Stimulated activated CD4-positive, alpha-beta T cell treated with anti-CD3 and anti-CD28 coated beads, Interleukin-1b, Interleukin-23, amount 100 ng/mL, for 48 hours (primary cell): ENCODE results near the gene TAL1.

ENCODE experiments used
- DNase-seq: peaks from one replicate; pipeline ENCODE4 v3.0.0-alpha.2; 2020

TAL1 gene

DNA sequence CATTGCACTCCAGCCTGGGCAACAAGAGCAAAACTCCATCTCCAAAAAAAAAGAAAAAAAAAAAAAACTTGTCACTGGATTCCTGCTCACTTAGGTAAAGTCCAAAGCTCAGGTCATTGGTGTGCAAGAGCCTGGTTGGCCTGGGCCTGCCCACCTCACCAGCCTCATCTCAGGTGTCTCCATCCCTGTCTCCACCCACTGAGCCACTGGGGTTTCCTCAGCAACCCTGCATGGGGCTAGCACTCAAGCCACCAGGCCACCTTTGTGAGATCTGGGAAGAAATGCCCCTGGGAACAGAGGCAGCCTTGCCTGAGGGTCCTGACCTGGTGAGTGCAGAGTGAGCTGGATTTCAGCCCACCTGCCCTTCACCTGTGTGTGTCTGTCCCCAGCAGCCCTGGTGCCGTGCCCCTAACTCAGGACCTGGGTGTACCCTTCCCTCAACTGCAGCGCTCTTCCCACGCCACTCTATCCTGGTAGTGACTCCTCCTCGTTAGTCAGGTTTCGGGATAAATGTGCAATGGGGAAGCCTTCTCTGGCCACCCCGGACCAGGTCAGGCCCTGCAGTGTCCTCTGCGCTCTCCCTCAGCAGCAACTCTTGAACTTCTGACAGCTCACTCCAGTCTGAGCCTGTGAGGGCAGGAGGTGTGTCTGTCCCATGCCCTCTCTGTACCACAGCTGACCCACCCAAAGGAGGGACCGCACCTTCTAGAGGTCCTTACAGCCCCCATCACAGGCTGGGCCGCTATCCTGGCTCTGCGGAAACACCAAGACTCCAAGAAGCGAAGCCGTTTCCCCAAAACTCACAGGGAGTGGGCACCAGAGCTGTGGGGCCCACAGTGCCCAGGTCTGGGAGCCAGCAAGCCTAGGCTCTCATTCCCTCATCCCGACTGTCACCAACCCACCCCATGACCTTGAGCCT is 45.5 kb downstream of the TAL1 start:
- DNase-seq, result no peak

DNA sequence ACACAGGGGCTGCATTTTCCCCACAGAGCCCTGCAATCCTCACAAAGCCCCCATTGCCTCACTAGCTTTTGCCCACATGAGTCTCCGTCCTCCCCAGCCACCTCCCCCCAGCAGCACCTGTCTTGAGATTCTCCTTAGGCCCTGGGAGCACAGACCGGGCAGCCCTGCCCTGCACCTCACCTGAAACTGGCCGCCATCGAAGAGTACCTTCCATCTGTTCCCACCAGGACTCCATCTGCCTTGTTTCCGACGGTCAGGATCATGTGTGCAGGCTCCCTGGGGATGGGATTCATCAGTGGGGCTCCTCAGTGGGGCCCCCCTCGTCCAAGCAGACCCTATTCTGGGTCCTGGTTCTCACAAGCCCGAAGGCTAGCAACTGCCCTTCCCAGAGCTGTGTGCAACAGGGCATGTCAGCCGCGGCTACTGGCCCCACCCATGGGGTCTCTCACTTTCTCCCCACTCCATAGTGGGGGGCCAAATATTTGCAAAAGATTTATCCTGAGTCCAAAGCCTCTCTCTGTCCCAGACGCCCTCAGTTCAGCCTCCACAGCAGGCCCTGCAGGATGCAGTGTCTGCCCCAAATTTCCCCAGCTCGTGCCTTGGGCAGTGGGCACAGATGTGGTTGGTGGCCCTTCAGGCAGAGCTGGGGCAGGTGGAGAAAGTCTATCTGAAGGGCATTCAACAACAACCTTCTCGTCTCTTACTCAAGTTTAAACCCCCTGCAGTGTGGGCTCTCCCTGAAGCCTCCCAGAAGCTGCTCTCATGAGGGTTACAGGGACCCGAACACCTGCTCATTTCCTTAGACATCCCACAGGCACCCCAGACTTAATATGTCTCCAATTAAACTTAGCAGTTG is 47.0 kb downstream of the TAL1 start:
- DNase-seq, result no peak

DNA sequence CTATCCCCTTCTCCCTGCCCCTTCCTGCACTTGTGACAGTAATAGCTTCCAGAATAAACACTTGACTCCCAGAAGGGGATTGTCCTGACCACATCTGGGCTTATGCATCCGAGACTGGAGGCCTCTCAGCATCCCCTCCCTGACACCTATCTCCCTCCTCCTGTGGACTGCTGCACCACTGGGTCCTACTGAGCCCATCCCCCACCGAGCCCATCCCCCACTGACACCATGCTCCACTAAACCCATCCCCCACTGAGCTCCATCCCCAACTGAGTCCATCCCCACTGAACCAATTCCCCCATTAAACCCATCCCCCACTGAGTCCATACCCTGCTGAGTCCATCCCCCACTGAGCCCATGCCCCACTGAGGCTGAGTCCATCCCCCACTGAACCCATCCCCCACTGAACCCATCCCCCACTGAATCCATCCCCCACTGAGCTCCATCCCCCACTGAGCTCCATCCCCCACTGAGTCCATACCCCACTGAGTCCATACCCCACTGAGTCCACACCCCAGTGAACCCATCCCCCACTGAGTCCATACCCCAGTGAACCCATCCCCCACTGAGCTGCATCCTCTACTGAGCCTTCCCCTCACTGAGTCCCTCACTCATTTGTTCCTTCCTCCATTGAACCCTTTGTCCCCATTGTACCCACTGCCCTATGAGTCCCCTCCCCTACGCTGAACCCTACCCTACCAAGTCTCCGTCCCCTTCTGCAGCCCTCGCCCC is 47.8 kb downstream of the TAL1 start:
- DNase-seq, result no peak

DNA sequence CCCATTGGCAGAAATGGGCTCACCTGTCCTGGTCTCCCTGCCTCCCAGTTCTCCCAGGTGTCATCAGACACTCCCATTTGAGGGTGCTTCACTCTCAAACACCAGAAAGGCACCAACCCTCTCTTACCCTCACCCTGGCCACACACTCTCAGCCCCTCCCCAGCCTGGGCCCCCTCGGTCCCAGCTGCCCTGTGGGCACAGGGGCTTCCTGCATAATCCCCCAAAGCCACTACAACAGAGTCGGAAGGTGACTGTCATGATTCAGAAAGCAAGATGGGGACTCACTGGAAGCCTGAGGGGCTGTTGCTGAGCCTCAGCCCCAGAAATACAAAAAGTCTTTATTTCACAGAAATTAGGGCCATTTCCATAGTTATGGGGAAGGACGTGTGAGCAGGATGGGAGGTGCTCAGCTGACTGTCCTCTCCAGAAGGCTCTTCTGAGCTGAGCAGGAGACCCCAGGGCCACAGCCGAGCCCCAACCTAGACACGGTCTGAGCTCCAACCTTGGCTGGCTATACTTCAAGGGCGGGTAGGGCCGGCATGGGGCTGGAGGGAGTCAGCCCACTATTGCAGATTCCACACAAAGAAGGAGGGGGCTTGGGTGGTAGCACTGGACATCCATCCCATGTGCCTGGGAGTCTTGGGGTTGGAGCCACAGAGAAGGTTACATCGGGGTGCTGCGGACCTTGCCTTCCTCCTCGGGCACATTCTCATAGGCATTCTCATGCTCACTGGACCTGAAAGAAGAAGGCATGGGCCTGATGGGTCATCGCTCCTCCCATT is 48.5 kb downstream of the TAL1 start:
- no peak for DNase-seq

DNA sequence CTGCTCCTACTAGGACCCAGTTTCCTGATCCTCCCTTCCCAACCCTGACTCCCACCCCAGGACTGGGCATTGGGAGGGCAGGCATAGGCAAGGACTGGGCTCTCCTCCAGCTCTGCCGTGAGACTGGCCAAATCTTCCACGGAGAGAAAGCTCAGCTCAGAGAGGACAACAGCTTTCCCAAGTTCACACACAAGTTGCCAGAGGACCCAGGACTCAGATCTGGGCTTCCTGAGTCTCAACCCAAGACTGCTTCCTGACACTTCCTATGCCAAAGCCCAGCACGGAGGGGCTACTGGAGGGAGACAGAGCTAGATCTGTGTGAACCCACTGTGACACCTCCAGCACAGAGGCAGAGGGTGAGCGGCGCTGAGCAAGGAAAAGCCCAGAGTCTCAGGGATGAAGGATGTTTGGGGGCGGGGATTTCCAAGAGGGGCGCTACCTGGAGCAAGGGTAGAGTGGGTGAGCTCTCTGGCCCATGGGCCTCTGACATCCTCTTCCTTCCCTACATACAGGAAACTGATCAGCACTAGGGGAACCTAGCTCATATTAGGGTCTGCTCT is 49.3 kb downstream of the TAL1 start:
- DNase-seq, result no peak

DNA sequence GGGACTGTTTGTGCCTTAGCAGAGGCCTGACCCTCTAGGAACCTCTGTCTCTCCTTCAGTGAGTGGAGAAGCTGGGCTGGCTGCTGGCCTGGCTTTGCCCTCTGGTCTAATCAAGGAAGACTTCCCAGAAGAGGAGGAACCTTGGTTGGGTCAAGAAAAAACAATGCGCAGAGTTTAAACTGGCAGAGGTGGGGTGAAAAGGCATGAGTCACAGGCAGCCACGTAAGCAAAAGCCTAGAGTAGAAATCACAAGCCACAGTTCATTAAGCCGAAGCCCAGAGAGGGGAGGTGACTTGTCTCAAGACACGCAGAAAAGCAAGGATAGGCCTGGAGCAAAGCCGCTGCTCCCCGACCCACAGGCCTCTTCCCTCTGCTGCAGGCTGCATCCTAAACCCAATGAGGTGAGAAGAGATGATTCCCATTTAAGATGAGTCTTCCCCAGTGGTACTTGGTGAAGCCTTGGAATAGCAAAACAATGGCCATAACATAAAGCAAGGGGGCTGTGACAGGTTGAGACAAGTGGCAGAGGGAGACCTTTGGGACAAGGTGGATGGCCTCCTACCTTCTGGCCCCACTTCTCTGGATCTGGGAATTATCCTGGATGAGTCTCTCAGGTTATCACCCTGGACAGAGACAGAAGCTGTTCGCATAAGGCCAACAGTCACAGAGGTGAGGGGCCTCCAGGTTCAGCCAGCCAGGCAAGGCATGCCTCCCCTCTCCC is 49.9 kb downstream of the TAL1 start:
- DNase-seq, result no peak

DNA sequence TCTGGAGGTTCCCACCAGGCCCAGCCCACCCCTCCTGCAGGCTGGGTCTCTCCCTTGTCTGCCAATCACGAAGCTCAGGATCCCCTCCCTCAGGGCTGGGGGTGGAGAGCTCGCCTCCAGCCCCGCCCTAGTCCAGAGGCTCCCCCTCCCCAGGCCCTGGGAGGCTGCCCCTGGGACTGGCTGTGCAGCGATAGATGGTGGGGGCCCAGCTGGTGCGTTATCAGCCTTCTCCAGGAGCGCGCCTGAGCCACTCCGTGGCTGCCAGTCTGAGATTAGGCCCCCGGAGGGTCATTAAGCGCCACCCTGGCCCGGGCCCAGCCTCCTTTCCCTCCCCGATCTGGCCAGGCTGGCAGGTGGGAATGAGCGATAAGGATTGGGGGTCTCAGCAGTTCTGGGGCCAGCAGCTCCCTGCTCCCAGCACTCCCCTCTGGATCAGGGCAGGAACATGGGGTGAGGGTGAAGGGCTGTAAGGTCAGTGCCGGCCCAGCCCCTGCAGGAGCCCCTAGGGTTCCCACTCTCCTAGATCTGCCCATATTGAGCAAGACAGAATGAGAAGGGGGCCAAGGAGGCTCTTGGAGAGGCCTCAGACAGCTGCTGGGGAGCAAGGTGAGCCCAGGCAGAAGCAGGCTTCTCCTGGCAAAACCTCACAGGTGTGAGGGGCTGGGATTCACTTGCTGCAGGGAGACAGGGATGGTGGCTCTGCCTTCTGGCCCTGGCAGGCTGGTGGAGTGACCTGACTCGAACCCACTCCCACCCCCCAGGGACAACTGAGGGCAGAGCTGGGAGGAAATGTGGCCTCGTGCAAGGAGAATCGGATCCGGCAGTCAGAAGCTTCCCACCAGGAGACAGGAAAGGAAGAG is 50.7 kb downstream of the TAL1 start:
- no peak for DNase-seq

DNA sequence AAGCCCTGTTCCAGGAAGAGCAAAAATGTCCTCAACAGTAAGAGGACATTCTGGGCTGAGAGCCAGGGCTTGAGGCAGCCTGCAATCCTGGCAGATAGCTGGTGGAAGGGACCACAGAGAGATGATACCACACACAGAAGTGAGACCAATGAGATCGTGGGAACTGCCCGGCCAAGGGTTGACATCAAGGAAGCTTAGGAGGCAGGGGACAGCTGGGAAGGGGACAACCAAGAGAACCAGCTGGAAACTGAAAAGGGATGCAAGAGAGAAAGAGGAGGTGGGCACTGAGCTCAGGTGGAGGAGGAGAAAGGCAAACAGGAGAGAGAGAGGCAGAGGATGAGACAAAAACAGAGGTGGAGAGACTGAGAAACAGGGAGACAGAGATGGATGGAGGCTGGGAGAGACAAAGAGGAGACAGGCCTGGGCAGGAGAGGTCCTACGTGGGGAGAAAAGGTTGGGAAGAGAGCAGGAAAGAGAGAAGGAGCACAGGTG is 51.4 kb downstream of the TAL1 start:
- no peak for DNase-seq

DNA sequence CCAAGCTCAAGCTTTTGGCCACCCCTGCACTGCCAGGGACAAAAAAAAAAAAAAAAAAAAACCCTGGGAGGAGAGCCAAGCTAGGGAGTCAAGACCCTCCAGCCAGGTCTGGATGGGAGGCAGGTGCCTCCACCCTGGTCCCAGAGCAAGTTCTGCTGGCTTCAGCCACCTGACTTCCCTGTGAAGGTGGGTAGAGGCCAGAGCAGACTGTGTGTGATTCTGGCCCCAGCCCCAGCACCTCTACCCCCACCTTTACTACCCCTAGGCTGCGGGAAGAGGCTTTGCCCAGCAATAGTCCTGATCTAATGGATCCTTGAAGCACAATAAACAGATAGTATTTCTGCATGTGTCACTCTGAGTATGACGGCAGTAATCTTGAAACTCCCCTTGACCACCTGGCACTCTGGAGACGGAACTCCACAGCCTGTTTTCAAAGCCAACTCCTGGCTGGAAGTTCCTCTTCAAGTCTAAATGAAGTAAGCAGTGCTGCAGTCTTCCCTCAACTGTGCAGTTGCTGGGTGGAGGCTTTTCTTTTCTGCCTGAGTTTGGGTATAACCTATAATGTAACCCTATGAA is 51.9 kb downstream of the TAL1 start:
- no peak for DNase-seq

DNA sequence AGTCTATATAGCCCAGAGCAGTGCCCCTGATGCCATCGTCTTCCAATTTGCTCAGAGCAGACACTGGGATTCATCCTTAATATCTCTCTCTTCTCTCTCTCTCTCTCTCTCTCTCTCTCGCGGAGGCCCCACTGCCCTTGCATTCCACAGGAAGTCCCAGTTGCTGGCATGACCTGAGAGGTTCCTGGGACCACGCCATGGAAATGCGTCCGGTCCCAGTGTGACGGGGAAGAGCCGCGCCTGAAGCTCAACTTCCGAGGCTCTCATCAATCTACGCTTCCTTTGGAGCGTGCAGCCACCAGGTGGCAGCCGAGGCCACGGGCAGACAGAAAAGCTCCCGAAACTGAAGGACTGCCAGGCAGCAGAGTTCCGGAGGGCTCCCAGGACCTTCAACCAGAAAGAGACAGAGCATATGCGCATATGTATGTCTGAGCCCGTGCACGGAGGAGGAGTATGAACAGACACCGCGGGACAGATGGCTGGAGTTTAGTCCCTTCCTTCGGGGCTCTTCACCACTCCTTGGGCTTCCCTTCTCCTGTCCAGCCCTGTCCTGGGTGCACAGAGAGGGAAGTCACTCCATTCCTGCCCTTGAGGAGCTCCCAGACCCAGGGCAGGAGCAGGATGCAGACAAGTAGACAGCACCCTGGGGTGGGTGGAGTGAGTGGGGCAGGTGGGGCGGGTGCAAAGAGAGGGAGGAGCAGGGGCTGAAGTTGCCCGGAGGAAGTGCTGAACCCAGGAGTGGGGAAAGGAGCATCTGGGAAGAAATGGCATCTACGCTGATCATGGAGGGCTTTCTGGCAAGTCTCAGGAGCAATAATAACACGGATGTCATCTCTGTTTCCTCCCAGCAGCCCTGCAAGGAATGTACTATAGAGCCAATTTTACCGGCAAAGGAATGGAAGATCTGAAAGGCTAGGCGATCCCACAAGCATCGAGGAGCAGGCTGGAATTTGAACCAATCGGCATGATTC is 52.7 kb downstream of the TAL1 start:
- peak; percentile 84 for DNase-seq

DNA sequence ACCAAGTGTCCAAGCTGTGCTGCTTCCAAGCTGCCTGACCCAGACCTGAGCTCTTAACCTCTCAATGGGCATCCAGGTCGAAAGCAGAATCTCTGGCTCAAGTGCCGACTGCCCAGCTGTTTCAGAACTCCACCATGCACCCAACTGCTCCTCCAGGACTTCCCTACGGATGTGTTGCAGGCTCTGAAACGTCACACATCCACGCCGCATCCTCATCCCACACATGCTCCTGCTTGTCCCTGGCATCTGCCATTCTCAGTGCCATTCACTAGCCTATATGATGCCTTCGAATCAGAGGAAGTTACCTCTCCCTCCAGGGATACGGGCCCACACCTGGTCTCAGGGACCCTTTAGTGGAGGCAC is 53.4 kb downstream of the TAL1 start:
- no peak for DNase-seq

DNA sequence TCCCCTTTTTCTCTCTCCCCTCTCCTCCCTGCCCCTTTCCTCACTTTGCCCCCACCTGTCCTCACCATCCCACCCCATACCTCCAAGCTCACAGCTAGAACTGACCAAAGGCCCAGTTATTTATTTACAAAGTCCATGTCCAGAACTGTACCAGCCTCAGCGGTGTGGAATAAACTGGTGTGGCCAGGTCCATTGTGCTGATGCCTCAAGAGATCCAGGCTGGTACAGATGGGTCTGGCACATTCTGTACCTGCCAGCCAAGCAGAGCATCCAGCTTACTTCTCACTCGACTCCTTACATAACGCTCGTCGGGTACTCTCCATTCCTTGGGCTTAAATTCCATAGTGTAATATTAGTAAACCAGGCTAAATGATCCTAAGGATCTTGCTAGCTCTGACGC is 54.0 kb downstream of the TAL1 start:
- no peak for DNase-seq

DNA sequence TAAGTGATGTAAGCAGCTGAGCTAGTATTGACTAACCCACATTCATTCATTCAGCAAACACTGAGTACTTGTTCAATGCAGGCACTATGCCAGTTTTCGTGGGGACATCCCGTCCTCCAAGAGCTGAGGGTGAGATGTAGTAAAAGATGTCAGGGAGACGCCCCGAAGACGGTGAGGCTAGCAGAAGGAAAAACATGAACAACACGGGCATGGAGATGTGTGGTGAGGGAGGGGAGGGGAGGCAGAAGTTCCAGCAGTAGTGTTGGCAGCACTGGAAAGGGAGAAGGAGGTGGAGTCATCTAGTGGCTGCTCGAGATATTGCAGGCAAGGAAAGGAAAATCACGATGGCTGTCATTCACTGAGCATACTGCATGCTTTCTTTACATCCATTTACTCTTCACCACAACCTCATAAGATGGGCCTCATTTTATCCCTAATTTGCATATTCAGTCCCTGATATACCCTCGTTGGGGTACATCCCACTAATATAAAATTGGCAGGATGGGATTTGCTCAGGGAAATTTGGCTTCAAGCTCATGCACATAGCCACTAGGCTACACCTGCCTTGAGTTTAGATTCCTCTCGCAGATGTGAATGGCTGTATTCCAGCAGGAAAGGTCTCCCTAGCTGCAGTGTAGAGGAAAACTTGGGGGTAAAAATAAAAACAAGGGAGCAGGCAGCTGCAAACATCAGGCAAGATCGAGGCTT is 56.6 kb downstream of the TAL1 start:
- DNase-seq, result peak; percentile 46

DNA sequence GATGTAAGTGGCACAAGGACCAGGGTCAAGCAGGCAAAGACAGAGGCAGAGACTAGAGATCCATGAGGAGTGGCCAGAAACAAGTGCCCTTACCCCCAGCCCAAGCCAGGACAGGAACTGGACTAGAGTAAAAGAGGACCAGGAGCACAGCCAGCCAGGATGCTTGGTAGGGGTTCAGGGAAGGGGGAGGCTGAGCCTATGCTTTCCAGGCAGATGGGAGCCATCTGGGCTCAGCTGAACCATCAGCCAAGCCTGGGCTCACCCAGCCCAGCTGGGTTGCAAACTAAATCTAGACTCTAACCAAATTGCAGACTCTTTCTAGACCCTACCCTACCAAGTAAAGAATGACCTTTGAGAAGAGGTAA is 57.4 kb downstream of the TAL1 start:
- no peak for DNase-seq

DNA sequence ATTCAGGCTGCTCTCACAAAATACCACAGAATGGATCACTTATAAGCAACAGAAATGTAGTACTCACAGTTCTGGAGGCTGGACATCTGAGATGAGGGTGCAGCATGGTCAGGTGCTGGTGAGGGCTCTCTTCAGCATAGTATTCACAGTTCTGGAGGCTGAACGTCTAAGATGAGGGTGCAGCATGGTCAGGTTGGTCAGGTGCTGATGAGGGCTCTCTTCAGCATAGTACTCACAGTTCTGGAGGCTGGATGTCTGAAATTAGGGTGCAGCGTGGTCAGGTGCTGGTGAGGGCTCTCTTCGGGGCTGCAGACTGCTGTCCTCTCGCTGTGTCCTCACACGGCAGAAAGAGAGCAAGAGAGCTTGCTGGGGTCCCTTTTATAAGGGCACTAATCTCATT is 59.2 kb downstream of the TAL1 start:
- no peak for DNase-seq
